ENCODE data around the gene ARL10. TPM values are rescaled to one million over a fixed set of nuclear protein-coding genes. Genes with fewer than 3 reads are reported as not detected.

ARL10 gene
- total RNA-seq, 4 donors from 2014 or later, result 1.4 to 4.7 (median 2.4) TPM

- DNase-seq (no peak), ATAC-seq (peak in 1 of 2 donors; percentile 1)
- Histone ChIP-seq H3K4me3 (peak overlapping the region; percentile 21 to 93 (median 62)), H3K36me3 (no peaks in the 10 kb centered on the region), H3K27ac (peak overlapping the region; percentile 72 to 99 (median 86)), H3K27me3 (no peaks in the 10 kb centered on the region), H3K4me1 (peaks cover 38 to 41% of the 10 kb centered on the region in 2 donors), H3K9me3 (no peaks in the 10 kb centered on the region)
- in situ Hi-C loops (cut with MboI; ENCODE audit: low sequenced_read_pairs in 4 of 4) (loop anchor here in 1 of 4 donors (25.0 kb wide), 1 partner anchor 120 kb away; the partner anchor contains the start of genes CDHR2 and RNF44), intact Hi-C loops (cut with DNase I; ENCODE audit: low total_unique reads) (loop anchor here (1.0 to 10.0 kb wide), 6 partner anchors 28 to 230 kb away; partner anchors contain the start of genes FAF2, KIAA1191, RNF44 and TSPAN17)
- TF ChIP-seq POLR2A (IDR thresholded peaks at IDR 0.05) (no peak), CTCF (IDR thresholded peaks at IDR 0.05 in 4 of 5, conservative IDR thresholded peaks at IDR 0.05 in 1 of 5) (no peak)
Measured at GRCh38 chr5:176416965-176417364, 51.7 kb downstream of the ARL10 start.

- intact Hi-C loops (cut with DNase I; ENCODE audit: low total_unique reads) (loop anchor here (10.0 kb wide), 1 partner anchor 157 kb away; no protein-coding TSS in a partner anchor), in situ Hi-C loops (cut with MboI; ENCODE audit: low sequenced_read_pairs in 4 of 4) (loop anchor here in 1 of 4 donors (25.0 kb wide), 1 partner anchor 119 kb away; the partner anchor contains the start of genes CDHR2 and RNF44)
- no peak for DNase-seq
- Histone ChIP-seq H3K27me3 (no peaks in the 10 kb centered on the region), H3K4me1 (peaks cover 28 to 29% of the 10 kb centered on the region in 2 donors), H3K27ac (no peak overlapping the region), H3K9me3 (no peaks in the 10 kb centered on the region), H3K4me3 (no peak overlapping the region), H3K36me3 (no peaks in the 10 kb centered on the region)
- ATAC-seq, result no peak
- TF ChIP-seq CTCF (IDR thresholded peaks at IDR 0.05 in 4 of 5, conservative IDR thresholded peaks at IDR 0.05 in 1 of 5), result no peak
Measured at GRCh38 chr5:176418251-176418650, 53.0 kb downstream of the ARL10 start.

- TF ChIP-seq CTCF (IDR thresholded peaks at IDR 0.05 in 4 of 5, conservative IDR thresholded peaks at IDR 0.05 in 1 of 5) (no peak), POLR2A (IDR thresholded peaks at IDR 0.05) (no peak)
- Histone ChIP-seq H3K27ac (no peak overlapping the region), H3K36me3 (no peaks in the 10 kb centered on the region), H3K4me3 (no peak overlapping the region), H3K4me1 (peaks cover 10 to 12% of the 10 kb centered on the region in 2 donors), H3K27me3 (no peaks in the 10 kb centered on the region), H3K9me3 (no peaks in the 10 kb centered on the region)
- in situ Hi-C loops (cut with MboI; ENCODE audit: low sequenced_read_pairs in 4 of 4) (loop anchor here in 1 of 4 donors (25.0 kb wide), 1 partner anchor 117 kb away; the partner anchor contains the start of genes CDHR2 and RNF44), intact Hi-C loops (cut with DNase I; ENCODE audit: low total_unique reads) (no loop called here)
- ATAC-seq, result no peak
- DNase-seq, result no peak
Measured at GRCh38 chr5:176420086-176420485, 54.8 kb downstream of the ARL10 start.

- peaks cover 5 to 7% of the 10 kb centered on the region in 2 donors for H3K4me1 ChIP-seq
- no peaks in the 10 kb centered on the region for H3K27me3 ChIP-seq
- in situ Hi-C loops (cut with MboI; ENCODE audit: low sequenced_read_pairs in 4 of 4) (loop anchor here in 1 of 4 donors (25.0 kb wide), 1 partner anchor 116 kb away; the partner anchor contains the start of genes CDHR2 and RNF44), intact Hi-C loops (cut with DNase I; ENCODE audit: low total_unique reads) (no loop called here)
- DNase-seq (no peak), ATAC-seq (no peak)
- TF ChIP-seq CTCF (IDR thresholded peaks at IDR 0.05 in 4 of 5, conservative IDR thresholded peaks at IDR 0.05 in 1 of 5), result no peak
- no peak for TF ChIP-seq POLR2A (IDR thresholded peaks at IDR 0.05)
- H3K27ac ChIP-seq, result no peak overlapping the region
- no peak overlapping the region for H3K4me3 ChIP-seq
- H3K9me3 ChIP-seq, result no peaks in the 10 kb centered on the region
- H3K36me3 ChIP-seq, result no peaks in the 10 kb centered on the region
Measured at GRCh38 chr5:176420972-176421544, 55.8 kb downstream of the ARL10 start.

Data from gastrocnemius medialis (tissue), 4 donors.